Activated CD8-positive, alpha-beta memory T cell treated with anti-CD3 and anti-CD28 coated beads for 1 hour (primary cell): Measurements from ENCODE around the gene CCDC201.

Experiments
- DNase-seq, 2 donors: peaks; one replicate each; pipeline ENCODE4 v3.0.0-alpha.2; 2020; ENCODE audit warnings: low read depth in 1 of 2; ENCODE audit errors: extremely low read depth in 1 of 2

CCDC201 gene

GRCh38 chr7:45893996-45894664 is 21.2 kb upstream of the CCDC201 start:
- no peak for DNase-seq

- DNase-seq: no peak
Observed at GRCh38 chr7:45893374-45893995, 20.6 kb upstream of the CCDC201 start.

- DNase-seq: no peak
Observed at GRCh38 chr7:45892407-45893035, 19.6 kb upstream of the CCDC201 start.

DNA sequence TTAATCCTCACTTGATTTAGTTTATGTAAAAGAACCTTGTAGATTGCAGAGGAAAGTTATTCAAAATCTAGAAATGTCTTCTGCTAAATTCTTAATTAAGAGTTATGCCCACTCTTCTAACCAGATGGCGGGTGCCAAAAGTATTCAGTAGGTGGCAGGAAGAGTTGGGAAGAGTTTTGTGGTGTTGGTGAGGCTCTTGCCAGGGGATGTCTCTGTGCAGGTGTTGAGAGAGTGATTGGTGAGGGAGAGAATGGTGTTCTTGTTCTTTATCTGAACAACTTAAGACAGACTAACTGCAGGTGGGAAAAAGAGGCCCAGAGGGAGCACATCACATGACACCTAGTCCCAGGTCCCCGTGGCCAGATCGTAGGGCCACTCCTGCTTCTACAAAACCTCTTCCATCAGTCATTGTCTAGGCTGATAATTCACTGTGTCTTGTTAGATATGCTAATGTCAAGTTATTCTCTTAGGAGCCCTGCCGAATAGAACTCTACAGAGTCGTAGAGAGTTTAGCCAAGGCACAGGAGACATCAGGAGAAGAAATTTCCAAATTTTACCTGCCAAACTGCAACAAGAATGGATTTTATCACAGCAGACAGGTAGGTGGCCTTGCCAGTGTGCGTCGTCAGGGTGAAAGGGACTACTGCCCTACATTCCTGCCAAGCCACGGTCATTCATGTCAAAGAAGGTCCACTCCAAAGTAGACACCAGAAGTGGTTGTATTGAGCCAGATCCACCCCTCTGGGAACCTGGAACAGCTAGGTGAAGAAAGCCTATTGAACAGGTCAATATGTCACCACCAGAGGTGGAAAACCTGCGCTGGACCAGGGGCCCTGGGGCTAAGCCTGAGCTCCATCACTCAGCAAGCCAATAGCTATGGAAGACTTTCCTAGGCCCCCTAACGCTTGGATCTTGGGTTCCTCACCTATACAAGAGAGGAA is 18.9 kb upstream of the CCDC201 start:
- DNase-seq: no peak

DNA sequence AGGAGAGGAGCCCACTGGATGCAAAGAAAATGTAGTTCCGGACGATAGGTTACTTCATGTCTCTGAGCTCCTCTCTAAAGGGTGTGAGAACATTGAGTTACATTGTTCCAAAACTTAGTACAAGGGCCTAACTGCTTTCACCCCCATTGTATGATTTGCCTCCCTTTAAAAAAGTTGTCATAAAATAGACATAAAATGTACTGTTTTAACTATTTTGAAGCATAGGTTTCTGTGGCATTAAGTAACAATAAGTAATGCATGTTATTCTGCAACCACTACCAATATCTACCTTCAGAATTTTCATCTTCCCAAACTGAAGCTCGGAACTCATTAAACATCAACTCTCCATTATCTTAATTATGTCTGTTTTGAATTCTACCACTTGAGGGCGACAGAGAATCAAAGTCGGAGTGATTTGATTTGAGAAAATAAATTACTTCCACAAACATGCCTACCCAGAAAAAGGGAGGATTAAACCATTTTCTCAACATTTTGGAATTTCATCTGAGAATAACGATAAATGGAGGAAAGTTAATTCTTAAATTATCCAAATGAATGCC is 18.1 kb upstream of the CCDC201 start:
- DNase-seq: no peak

DNA sequence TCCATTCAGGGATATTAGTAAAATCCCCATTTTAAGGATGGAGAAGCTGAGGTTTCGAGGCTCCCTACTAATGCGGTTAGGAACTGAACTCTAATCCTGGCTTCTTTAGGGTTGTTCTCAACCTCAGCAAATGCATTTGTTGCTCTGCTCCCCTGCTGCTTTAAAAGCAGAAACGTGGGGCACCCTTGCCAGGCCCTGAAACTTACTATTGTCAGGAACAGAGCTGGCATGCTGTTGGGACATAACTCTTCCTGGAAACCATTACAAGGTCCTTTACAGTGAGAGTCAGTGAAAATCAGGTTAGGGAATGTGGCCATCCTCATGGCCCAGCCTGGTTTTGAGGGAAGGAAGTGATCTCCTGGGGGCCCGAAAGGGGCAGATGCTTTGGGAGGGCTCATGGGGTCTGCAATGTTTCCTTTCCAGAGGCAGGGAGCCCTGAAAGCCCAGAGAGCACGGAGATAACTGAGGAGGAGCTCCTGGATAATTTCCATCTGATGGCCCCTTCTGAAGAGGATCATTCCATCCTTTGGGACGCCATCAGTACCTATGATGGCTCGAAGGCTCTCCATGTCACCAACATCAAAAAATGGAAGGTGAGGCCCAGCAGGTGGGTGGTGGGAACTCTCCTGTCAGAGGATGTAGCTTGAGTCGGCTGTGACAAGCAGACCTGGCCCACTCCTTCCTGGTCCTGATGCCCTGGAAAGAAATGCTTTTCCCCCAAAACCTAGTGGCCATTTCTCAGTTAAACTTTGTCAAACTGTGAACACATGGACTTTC is 17.4 kb upstream of the CCDC201 start:
- DNase-seq: no peak

DNA sequence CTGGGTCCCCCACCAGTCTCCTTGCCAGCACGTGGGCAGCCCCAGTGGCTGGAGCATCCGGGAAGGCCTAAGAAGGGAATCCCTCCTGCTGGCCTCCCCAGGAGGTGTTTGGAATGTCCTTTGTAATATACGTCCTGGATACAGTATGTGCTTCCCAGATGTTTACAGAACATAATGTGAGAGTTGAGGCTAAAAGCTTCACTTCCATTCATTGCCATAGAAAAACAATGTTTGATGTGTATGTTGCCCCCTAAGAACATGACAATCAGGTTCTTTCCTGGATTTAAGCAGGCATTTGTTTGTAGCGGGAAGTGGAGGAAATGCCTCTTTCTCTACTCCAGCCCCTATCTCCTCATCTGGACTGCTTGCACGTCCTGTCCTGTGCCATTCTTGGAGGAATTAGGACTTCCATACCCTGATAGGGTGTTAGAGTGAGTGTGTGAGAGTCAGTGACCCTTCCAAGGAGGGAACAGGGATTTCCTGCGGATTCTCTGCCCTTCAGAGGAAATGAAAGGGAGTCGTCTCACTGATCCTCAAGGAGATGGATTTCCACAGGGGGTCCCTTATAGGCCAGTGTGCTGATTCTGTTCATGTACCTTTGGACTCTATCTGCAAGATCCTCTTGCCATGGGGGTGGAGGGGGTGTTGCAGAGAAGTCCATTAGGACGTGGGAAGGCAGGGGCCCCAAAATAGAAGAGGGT is 16.6 kb upstream of the CCDC201 start:
- DNase-seq: no peak

- DNase-seq: no peak
Observed at GRCh38 chr7:45888993-45889366, 16.1 kb upstream of the CCDC201 start.

- no peak for DNase-seq
Observed at GRCh38 chr7:45888185-45888992, 15.5 kb upstream of the CCDC201 start, which contains the start of gene IGFBP1. Gene IGFBP1, plus strand, starts transcription at chr7:45888488. Its CDS starts 165 bp downstream, at chr7:45888653.

- DNase-seq: no peak
Observed at GRCh38 chr7:45886931-45887667, 14.2 kb upstream of the CCDC201 start.

GRCh38 chr7:45885264-45885882 is 12.5 kb upstream of the CCDC201 start:
- no peak for DNase-seq

DNA sequence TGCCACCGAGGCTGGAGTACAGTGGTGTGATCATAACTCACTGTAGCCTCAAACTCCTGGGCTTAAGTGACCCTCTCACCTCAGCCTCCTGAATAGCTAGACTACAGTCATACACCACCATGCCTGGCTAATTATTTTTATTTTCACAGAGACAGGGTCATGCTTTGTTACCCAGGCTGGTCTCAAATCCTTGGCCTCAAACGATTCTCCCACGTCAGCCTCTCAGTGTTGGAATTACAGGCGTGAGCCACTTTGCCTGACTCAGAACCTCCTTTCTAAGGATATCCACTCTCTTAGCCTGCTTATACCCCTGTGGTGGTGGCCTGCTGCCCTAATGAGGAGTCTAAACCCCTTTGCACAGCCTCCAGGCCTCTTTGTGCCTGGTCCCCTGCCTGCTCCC is 11.3 kb upstream of the CCDC201 start:
- no peak for DNase-seq

DNA sequence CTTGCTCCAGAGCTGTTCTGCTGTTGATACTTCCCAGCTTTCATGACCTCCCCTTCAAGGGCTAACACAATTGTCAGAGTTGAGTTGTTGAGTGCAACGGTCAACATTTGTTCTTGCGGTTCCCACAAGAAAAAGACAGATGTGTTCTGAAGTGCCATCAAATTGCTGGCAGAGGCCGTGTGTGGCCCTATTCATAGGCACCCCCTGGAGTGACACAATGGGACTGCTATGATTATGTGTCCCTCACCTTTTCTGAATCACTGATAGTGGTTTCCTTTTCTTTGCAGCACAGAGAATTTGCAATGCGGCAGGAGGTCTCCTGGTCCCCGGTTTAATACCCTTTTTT is 9.6 kb upstream of the CCDC201 start:
- no peak for DNase-seq

GRCh38 chr7:45881759-45882464 is 9.0 kb upstream of the CCDC201 start:
- DNase-seq: no peak

- no peak for DNase-seq
Observed at GRCh38 chr7:45881280-45881758, 8.4 kb upstream of the CCDC201 start.

DNA sequence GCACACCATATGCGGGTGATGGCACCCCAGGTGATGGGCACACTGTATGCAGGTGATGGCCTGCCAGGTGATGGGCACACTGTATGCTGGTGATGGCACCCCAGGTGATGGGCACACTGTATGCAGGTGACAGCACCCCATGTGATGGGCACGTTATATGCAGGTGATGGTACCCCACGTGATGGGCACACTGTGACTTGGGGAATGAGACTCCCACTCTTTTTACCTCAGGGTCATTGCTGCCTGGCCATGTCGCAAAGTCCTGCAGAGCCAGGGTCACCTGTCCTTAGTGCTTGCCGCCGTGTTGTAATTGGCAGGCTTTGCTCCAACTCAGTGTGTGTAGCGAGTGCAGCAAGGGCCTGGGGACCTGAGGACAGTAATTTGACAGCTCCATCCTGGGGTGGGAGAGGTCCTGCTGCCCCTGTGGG is 7.6 kb upstream of the CCDC201 start:
- no peak for DNase-seq
